HG02798 (cell line): ENCODE measurements around the gene ZDHHC22.
A peak's percentile ranks its signal among the peaks of the same experiment; 100 is the strongest.
"Not testable (repeated sequence)": the region's sequence is repeated elsewhere in the genome, so short reads cannot be mapped to it uniquely, and the experiment has no call there.

Experiments used
- ATAC-seq: cut with Tn5 transposase; IDR thresholded peaks from one replicate; pipeline ENCODE4 v1.9.1; 2021; ENCODE audit warnings: mild to moderate bottlenecking; ENCODE audit not compliant: unreplicated experiment, poor library complexity

ZDHHC22 gene

GRCh38 chr14:77141214-77142004 is at the start of gene ZDHHC22:
ZDHHC22 (minus strand) TSS chr14:77141791; CDS start chr14:77139738, 2,053 bp downstream.
- ATAC-seq: no peak

GRCh38 chr14:77190977-77191376 is 49.4 kb upstream of the ZDHHC22 start:
- no peak for ATAC-seq

- ATAC-seq: no peak
Measured at GRCh38 chr14:77189479-77189878, 47.9 kb upstream of the ZDHHC22 start.

GRCh38 chr14:77187649-77188012 is 46.0 kb upstream of the ZDHHC22 start:
- no peak for ATAC-seq

GRCh38 chr14:77186911-77187648 is 45.5 kb upstream of the ZDHHC22 start:
- ATAC-seq: no peak

GRCh38 chr14:77185093-77185465 is 43.5 kb upstream of the ZDHHC22 start:
- no peak for ATAC-seq

- ATAC-seq: peak; percentile 34
Measured at GRCh38 chr14:77184396-77185092, 43.0 kb upstream of the ZDHHC22 start.

GRCh38 chr14:77183896-77184295 is 42.3 kb upstream of the ZDHHC22 start:
- no peak for ATAC-seq

GRCh38 chr14:77181603-77182437 is 40.2 kb upstream of the ZDHHC22 start, which contains the start of gene TMEM63C:
TMEM63C (plus strand) TSS chr14:77181798; CDS start chr14:77218814, 37,016 bp downstream.
- peak; percentile 74 for ATAC-seq

GRCh38 chr14:77180726-77181602 is 39.4 kb upstream of the ZDHHC22 start:
- no peak for ATAC-seq

- no peak for ATAC-seq
Measured at GRCh38 chr14:77178656-77179055, 37.1 kb upstream of the ZDHHC22 start.

- no peak for ATAC-seq
Measured at GRCh38 chr14:77177702-77178101, 36.1 kb upstream of the ZDHHC22 start.

GRCh38 chr14:77175843-77176242 is 34.3 kb upstream of the ZDHHC22 start:
- no peak for ATAC-seq

- ATAC-seq: not testable (repeated sequence)
Measured at GRCh38 chr14:77173911-77174617, 32.5 kb upstream of the ZDHHC22 start.

- no peak for ATAC-seq
Measured at GRCh38 chr14:77172916-77173315, 31.3 kb upstream of the ZDHHC22 start.

GRCh38 chr14:77170045-77170444 is 28.5 kb upstream of the ZDHHC22 start:
- no peak for ATAC-seq

- no peak for ATAC-seq
Measured at GRCh38 chr14:77161011-77161410, 19.4 kb upstream of the ZDHHC22 start.

GRCh38 chr14:77158882-77159255 is 17.3 kb upstream of the ZDHHC22 start:
- no peak for ATAC-seq
